ENCODE measurements around the gene HIP1.
"Not testable (repeated sequence)": the region's sequence is repeated elsewhere in the genome, so short reads cannot be mapped to it uniquely, and the experiment has no call there.

The HIP1 gene

GRCh38 chr7:75690121-75690523 is 48.6 kb downstream of the HIP1 start:
- POLR2A ChIA-PET, result no interaction called here
- H3K4me3 ChIP-seq (ENCODE audit: low read depth, low read length), result no peak overlapping the region
- TF ChIP-seq, protein P1, sequence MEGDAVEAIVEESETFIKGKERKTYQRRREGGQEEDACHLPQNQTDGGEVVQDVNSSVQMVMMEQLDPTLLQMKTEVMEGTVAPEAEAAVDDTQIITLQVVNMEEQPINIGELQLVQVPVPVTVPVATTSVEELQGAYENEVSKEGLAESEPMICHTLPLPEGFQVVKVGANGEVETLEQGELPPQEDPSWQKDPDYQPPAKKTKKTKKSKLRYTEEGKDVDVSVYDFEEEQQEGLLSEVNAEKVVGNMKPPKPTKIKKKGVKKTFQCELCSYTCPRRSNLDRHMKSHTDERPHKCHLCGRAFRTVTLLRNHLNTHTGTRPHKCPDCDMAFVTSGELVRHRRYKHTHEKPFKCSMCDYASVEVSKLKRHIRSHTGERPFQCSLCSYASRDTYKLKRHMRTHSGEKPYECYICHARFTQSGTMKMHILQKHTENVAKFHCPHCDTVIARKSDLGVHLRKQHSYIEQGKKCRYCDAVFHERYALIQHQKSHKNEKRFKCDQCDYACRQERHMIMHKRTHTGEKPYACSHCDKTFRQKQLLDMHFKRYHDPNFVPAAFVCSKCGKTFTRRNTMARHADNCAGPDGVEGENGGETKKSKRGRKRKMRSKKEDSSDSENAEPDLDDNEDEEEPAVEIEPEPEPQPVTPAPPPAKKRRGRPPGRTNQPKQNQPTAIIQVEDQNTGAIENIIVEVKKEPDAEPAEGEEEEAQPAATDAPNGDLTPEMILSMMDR (IDR thresholded peaks at IDR 0.05; ENCODE audit: insufficient read depth, low read length, missing control alignments), result no peak
- CTCF ChIA-PET, result interaction anchor here (1.2 kb wide), 1 partner anchor 11 kb away, joined by 4 read pairs; no protein-coding TSS in a partner anchor
- no peak for DNase-seq (ENCODE audit: low read depth, low spot score)

GRCh38 chr7:75689246-75690099 is 49.3 kb downstream of the HIP1 start:
- CTCF ChIA-PET, result interaction anchor here (1.2 kb wide), 1 partner anchor 10 kb away, joined by 4 read pairs; no protein-coding TSS in a partner anchor
- H3K4me3 ChIP-seq (ENCODE audit: low read depth, low read length), result no peak overlapping the region
- no peak for DNase-seq (ENCODE audit: low read depth, low spot score)
- TF ChIP-seq, protein P1 (IDR thresholded peaks at IDR 0.05; ENCODE audit: insufficient read depth, low read length, missing control alignments), result no peak
- POLR2A ChIA-PET, result interaction anchor here (0.7 kb wide), 1 partner anchor 23 kb away, joined by 3 read pairs; no protein-coding TSS in a partner anchor

DNA sequence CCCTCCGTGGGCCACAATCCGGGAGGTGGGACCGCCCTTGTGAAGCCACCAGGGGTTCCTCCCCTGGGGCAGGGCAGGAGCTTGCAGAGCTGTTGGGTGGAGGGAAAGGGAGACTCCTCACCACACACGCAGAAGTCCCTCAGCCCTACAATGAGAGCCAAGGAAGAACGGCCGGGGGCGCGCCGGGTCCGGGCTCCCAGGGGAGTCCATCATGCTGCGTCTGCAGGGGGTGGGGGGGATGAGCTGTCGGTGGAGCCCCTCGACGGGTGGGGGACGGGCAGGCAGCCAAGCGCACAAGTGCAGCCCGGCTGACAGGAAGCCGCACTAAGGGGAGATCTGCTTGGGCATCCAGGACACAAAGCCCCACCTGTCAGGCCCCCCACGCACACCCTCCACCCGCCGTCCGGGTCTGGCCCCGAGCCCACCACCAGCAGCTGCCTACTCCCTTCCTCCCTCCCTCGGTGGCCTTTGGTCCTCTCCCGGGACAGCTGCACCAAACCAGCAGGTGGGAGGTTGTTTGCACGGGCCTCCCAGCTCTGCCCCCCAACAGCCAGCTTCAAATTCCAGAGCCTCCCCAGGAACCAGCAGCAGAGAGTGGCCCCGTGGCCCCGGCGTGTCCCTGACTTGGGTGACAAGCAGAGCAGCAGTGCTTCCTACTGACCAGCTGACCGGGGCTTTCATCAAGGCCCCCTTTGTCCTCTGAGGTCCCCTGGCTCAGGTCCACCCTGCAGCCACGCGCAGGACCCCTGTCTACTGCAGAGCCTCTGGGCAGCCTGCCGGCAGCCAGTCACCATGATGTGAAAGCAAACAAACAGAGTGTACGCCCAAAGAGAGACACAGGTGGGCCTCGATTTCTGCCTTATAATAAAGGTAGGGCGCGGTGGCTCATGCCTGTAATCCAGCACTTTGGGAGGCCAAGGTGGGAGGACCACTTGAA is 50.3 kb downstream of the HIP1 start:
- DNase-seq (ENCODE audit: low read depth, low spot score), result no peak
- no peak overlapping the region for H3K4me3 ChIP-seq (ENCODE audit: low read depth, low read length)
- ChIA-PET POLR2A (interaction anchor here (0.7 kb wide), 1 partner anchor 24 kb away, joined by 3 read pairs; no protein-coding TSS in a partner anchor), CTCF (interaction anchor here (0.6 kb wide), 1 partner anchor 662 kb away, joined by 3 read pairs; no protein-coding TSS in a partner anchor)
- TF ChIP-seq, protein P1 (IDR thresholded peaks at IDR 0.05; ENCODE audit: insufficient read depth, low read length, missing control alignments), result no peak

DNA sequence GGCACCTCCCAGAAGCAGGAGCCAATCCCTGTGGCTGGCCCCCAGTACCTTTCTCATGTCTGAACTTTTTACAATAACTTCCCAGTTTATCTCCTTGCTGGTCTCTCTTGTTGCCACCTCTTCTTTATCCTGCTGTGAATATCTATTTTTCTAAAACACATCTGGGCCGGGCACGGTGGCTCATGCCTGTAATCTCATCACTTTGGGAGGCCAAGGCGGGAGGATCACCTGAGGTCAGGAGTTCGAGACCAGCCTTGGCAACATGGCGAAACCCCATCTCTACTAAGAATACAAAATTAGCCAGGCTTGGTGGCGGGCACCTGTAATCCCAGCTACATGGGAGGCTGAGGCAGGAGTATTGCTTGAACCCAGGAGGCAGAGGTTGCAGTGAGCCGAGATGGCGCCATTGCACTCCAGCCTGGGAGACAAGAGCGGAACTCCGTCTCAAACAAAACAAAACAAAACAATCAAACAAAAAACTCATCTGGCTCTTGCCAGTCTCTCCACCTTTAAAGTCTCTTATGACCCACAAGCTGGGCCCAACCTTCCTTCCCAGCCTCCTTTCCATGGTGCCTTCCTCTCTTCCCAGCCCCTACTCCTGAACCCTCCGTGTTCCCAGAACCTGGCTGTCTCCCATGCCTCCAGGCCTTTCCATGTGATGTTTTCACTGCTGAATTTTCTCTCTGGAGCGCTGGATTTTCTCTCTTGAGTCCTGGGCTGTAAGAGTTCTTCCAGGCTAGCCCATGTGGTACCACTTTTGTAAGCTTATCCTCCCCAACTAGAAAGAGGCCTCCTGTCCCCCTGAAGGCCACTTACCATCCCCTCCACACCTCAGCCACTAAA is 51.3 kb downstream of the HIP1 start:
- no peak overlapping the region for H3K4me3 ChIP-seq (ENCODE audit: low read depth, low read length)
- TF ChIP-seq, protein P1 (IDR thresholded peaks at IDR 0.05; ENCODE audit: insufficient read depth, low read length, missing control alignments), result no peak
- DNase-seq (ENCODE audit: low read depth, low spot score), result no peak
- CTCF ChIA-PET, result no interaction called here
- POLR2A ChIA-PET, result no interaction called here

DNA sequence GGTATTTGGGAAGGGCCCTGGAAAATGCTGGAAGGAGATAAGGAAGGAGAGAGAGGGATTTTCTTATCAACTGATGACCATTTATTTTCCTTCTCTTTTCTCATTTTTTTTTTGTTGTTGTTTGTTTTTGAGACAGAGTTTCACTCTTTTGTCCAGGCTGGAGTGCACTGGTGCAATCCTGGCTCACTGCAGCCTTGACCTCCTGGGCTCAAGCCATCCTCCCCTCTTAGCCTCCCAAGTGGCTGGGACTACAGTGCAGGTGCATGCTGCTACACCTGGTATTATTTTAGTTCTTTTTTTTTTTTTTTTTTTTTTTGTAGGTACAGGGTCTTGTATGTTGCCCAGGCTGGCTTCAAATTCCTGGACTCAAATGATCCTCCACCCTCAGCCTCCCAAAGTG is 52.2 kb downstream of the HIP1 start:
- TF ChIP-seq, protein P1 (IDR thresholded peaks at IDR 0.05; ENCODE audit: insufficient read depth, low read length, missing control alignments), result no peak
- H3K4me3 ChIP-seq (ENCODE audit: low read depth, low read length), result no peak overlapping the region
- ChIA-PET CTCF (no interaction called here), POLR2A (no interaction called here)
- DNase-seq (ENCODE audit: low read depth, low spot score), result no peak

- POLR2A ChIA-PET; H3K4me3 ChIP-seq (ENCODE audit: low read depth, low read length); CTCF ChIA-PET; DNase-seq (ENCODE audit: low read depth, low spot score): not testable (repeated sequence)
Measured at GRCh38 chr7:75682052-75682451, 56.7 kb downstream of the HIP1 start.

All from AG04449 (cell line).